PFSK-1 (cell line): ENCODE data around the gene ZC3HAV1L.

Experiments used
- POLR2AphosphoS5 ChIP-seq: IDR thresholded peaks from 2 replicates; pipeline ENCODE4 v1.6.1; 2012; ENCODE audit warnings: low read depth, mild to moderate bottlenecking, control low read depth, low read length, moderate library complexity
- REST ChIP-seq, 2 experiments: IDR thresholded peaks; 2 replicates each; pipeline versions ENCODE4 v1.6.1 to v1.8.0; 2011 to 2012; ENCODE audit warnings: low read depth in 2 of 2, low read length in 2 of 2, control low read depth in 1 of 2, inconsistent platforms in 1 of 2, mild to moderate bottlenecking in 1 of 2, moderate library complexity in 1 of 2; ENCODE audit not compliant: insufficient read depth in 1 of 2
- SIN3A ChIP-seq: IDR thresholded peaks from 2 replicates; pipeline ENCODE4 v1.6.1; 2012; ENCODE audit warnings: mild to moderate bottlenecking, low read length, moderate library complexity, borderline replicate concordance; ENCODE audit not compliant: insufficient read depth
- TAF1 ChIP-seq: IDR thresholded peaks from 2 replicates; pipeline ENCODE4 v1.6.1; 2012; ENCODE audit warnings: low read length, control low read depth, borderline replicate concordance; ENCODE audit not compliant: insufficient read depth

GRCh38 chr7:139060695-139061237 lies 24.9 kb upstream of the ZC3HAV1L start:
- TF ChIP-seq POLR2AphosphoS5: no peak
- no peak for TF ChIP-seq REST (IDR thresholded peaks at IDR 0.05; ENCODE audit: insufficient read depth in 1 of 2, low read depth in 2 of 2, low read length in 2 of 2)
- TF ChIP-seq SIN3A: no peak
- no peak for TF ChIP-seq TAF1
